ENCODE results near the gene GPD1L. TPM values are rescaled to one million over a fixed set of nuclear protein-coding genes. Genes with fewer than 3 reads are reported as not detected.

Gene GPD1L
- total RNA-seq, 1 donor from 2014 or later: 36.7 TPM

GRCh38 chr3:32200992-32201758 lies 94.8 kb downstream of the GPD1L start:
- ATAC-seq (peak; percentile 93), DNase-seq (ENCODE audit: low spot score) (no peak)
- intact Hi-C loops (cut with DNase I): no loop called here

GRCh38 chr3:32202496-32202895 lies 96.1 kb downstream of the GPD1L start:
- DNase-seq (ENCODE audit: low spot score): no peak
- intact Hi-C loops (cut with DNase I): no loop called here
- peak; percentile 38 for ATAC-seq

GRCh38 chr3:32203854-32204253 lies 97.4 kb downstream of the GPD1L start:
- DNase-seq (ENCODE audit: low spot score) (no peak), ATAC-seq (no peak)
- intact Hi-C loops (cut with DNase I): no loop called here

GRCh38 chr3:32208447-32208846 lies 102.0 kb downstream of the GPD1L start:
- ATAC-seq: no peak
- DNase-seq (ENCODE audit: low spot score): no peak
- intact Hi-C loops (cut with DNase I): no loop called here

- intact Hi-C loops (cut with DNase I): no loop called here
- DNase-seq (ENCODE audit: low spot score): no peak
- ATAC-seq: no peak
These were observed 108.8 kb downstream of the GPD1L start for GRCh38 chr3:32215185-32215584.

- ATAC-seq (no peak), DNase-seq (ENCODE audit: low spot score) (no peak)
- intact Hi-C loops (cut with DNase I): no loop called here
These were observed 109.9 kb downstream of the GPD1L start for GRCh38 chr3:32216172-32216783.

- no peak for DNase-seq (ENCODE audit: low spot score)
- no peak for ATAC-seq
- intact Hi-C loops (cut with DNase I): no loop called here
These were observed 110.9 kb downstream of the GPD1L start for GRCh38 chr3:32217339-32217738.

Other genes with a start within 250 kb of the GPD1L start
- gene OSBPL10, start 125.4 kb upstream of the GPD1L start, total RNA-seq: 27.0 TPM
- gene ZNF860, start 124.9 kb upstream of the GPD1L start, total RNA-seq: 0.89 TPM
- 7.6 TPM for gene CMTM8, start 132.1 kb downstream of the GPD1L start, total RNA-seq